Measurements from ENCODE around the gene DGKB. TPM values are rescaled to one million over a fixed set of nuclear protein-coding genes. Genes with fewer than 3 reads are reported as not detected.
"Not testable (repeated sequence)": the region's sequence is repeated elsewhere in the genome, so short reads cannot be mapped to it uniquely, and the experiment has no call there.

DGKB gene
- total RNA-seq, 1 donor from 2014 or later: 0.35 TPM

GRCh38 chr7:14309432-14309831 is 593.1 kb downstream of the DGKB start:
- DNase-seq (ENCODE audit: low spot score): no peak

- DNase-seq (ENCODE audit: low spot score): no peak
Measured at GRCh38 chr7:14305233-14305866, 597.2 kb downstream of the DGKB start.

- no peak for DNase-seq (ENCODE audit: low spot score)
Measured at GRCh38 chr7:14303536-14303935, 599.0 kb downstream of the DGKB start.

GRCh38 chr7:14294637-14295036 is 607.9 kb downstream of the DGKB start:
- no peak for DNase-seq (ENCODE audit: low spot score)

GRCh38 chr7:14293434-14293833 is 609.1 kb downstream of the DGKB start:
- no peak for DNase-seq (ENCODE audit: low spot score)

GRCh38 chr7:14292737-14293136 is 609.8 kb downstream of the DGKB start:
- DNase-seq (ENCODE audit: low spot score): no peak

- no peak for DNase-seq (ENCODE audit: low spot score)
Measured at GRCh38 chr7:14289957-14290356, 612.6 kb downstream of the DGKB start.

- no peak for DNase-seq (ENCODE audit: low spot score)
Measured at GRCh38 chr7:14288701-14289100, 613.9 kb downstream of the DGKB start.

- DNase-seq (ENCODE audit: low spot score): no peak
Measured at GRCh38 chr7:14287398-14287797, 615.2 kb downstream of the DGKB start.

GRCh38 chr7:14286036-14286435 is 616.5 kb downstream of the DGKB start:
- no peak for DNase-seq (ENCODE audit: low spot score)

GRCh38 chr7:14279065-14279871 is 623.3 kb downstream of the DGKB start:
- not testable (repeated sequence) for DNase-seq (ENCODE audit: low spot score)

- no peak for DNase-seq (ENCODE audit: low spot score)
Measured at GRCh38 chr7:14275356-14275755, 627.2 kb downstream of the DGKB start.

- no peak for DNase-seq (ENCODE audit: low spot score)
Measured at GRCh38 chr7:14271441-14271840, 631.1 kb downstream of the DGKB start.

GRCh38 chr7:14270099-14270498 is 632.5 kb downstream of the DGKB start:
- DNase-seq (ENCODE audit: low spot score): no peak

GRCh38 chr7:14260011-14260410 is 642.5 kb downstream of the DGKB start:
- no peak for DNase-seq (ENCODE audit: low spot score)

GRCh38 chr7:14258861-14259260 is 643.7 kb downstream of the DGKB start:
- DNase-seq (ENCODE audit: low spot score): no peak

GRCh38 chr7:14258441-14258840 is 644.1 kb downstream of the DGKB start:
- no peak for DNase-seq (ENCODE audit: low spot score)

GRCh38 chr7:14252458-14252857 is 650.1 kb downstream of the DGKB start:
- DNase-seq (ENCODE audit: low spot score): no peak

GRCh38 chr7:14242175-14242574 is 660.4 kb downstream of the DGKB start:
- no peak for DNase-seq (ENCODE audit: low spot score)

GRCh38 chr7:14236834-14237233 is 665.7 kb downstream of the DGKB start:
- DNase-seq (ENCODE audit: low spot score): no peak

- DNase-seq (ENCODE audit: low spot score): no peak
Measured at GRCh38 chr7:14235056-14235455, 667.5 kb downstream of the DGKB start.

GRCh38 chr7:14233868-14234369 is 668.6 kb downstream of the DGKB start:
- DNase-seq (ENCODE audit: low spot score): no peak

Measured in mesenteric fat pad (tissue), 1 donor.